Gastrocnemius medialis (tissue), 4 donors: ENCODE data around the gene TBRG4. TPM values are rescaled to one million over a fixed set of nuclear protein-coding genes. Genes with fewer than 3 reads are reported as not detected.
A peak's percentile ranks its signal among the peaks of the same experiment; 100 is the strongest.

Experiments
- ATAC-seq, 2 donors: fragments of 150-250 bp; one replicate each; pipeline ENCODE4 v1.9.1; 2016
- DNase-seq, 2 donors: peaks; one replicate each; pipeline ENCODE4 v3.0.0-alpha.2; 2019
- H3K27ac ChIP-seq, 4 donors: fragments of 200-600 bp; sonication (generic); 1 replicate in 1 of 4; 2 replicates in 3 of 4; pipeline ENCODE4 v1.5.1; 2016 to 2018; ENCODE audit warnings: mild to moderate bottlenecking in 2 of 4, moderate library complexity in 1 of 4
- H3K27me3 ChIP-seq, 3 donors: fragments of 200-600 bp; sonication (generic) in 2 of 3; 1 replicate in 1 of 3; 2 replicates in 2 of 3; pipeline versions ENCODE4 v1.5.1 to v1.6.0; 2016 to 2019; ENCODE audit warnings: mild to moderate bottlenecking in 1 of 3, moderate library complexity in 1 of 3
- H3K36me3 ChIP-seq, 2 donors: fragments of 200-600 bp; sonication (generic) in 1 of 2; one replicate each; pipeline ENCODE4 v1.5.1; 2017 to 2018
- H3K4me1 ChIP-seq, 2 donors: fragments of 200-600 bp; sonication (generic) in 1 of 2; one replicate each; pipeline ENCODE4 v1.5.1; 2016 to 2017; ENCODE audit warnings: mild to moderate bottlenecking in 2 of 2
- H3K4me3 ChIP-seq, 4 donors: fragments of 200-600 bp; sonication (generic) in 3 of 4; 1 replicate in 1 of 4; 2 replicates in 3 of 4; pipeline ENCODE4 v1.5.1; 2016 to 2019; ENCODE audit warnings: mild to moderate bottlenecking in 2 of 4
- H3K9me3 ChIP-seq, 3 donors: fragments of 200-600 bp; sonication (generic) in 2 of 3; 1 replicate in 1 of 3; 2 replicates in 2 of 3; pipeline ENCODE4 v1.5.1; 2016 to 2019
- POLR2A ChIP-seq, 2 donors: fragments of 450-650 bp; IDR thresholded peaks; one replicate each; pipeline ENCODE4 v1.6.1; 2017; ENCODE audit warnings: antibody characterized with exemption in 2 of 2, mild to moderate bottlenecking in 2 of 2, moderate library complexity in 2 of 2
- in situ Hi-C, 4 donors: fragments of 200-750 bp; cut with MboI; loops; one replicate each; pipeline versions ENCODE4 v1.15.0 to v1.8.0; 2017; ENCODE audit warnings: low sequenced_read_pairs in 4 of 4
- intact Hi-C: fragments of 100-400 bp; cut with DNase I; formaldehyde crosslinking; loops from one replicate; pipeline ENCODE4 v1.15.1; 2023; ENCODE audit warnings: low total_unique reads
- total RNA-seq, 4 donors: library from RNA; depleted of rRNA; stranded (reverse); fragments of >200 nt; gene quantifications; one replicate each; pipeline versions ENCODE4 v1.1.0 to v1.2.3, GENCODE V29; 2016
- TF ChIP-seq, protein P1 (sequence below), 5 experiments: fragments of 450-650 bp in 3 of 5; fragments of 200-600 bp in 2 of 5; sonication (generic) in 2 of 5; IDR thresholded peaks in 4 of 5; conservative IDR thresholded peaks in 1 of 5; 1 replicate in 4 of 5; 2 replicates in 1 of 5; pipeline ENCODE4 v1.5.1; 2016 to 2019; ENCODE audit warnings: antibody characterized with exemption in 5 of 5, mild to moderate bottlenecking in 3 of 5, moderate library complexity in 3 of 5

Gene TBRG4
- total RNA-seq, 4 donors from 2014 or later: 74.3 to 105 (median 92.7) TPM

DNA sequence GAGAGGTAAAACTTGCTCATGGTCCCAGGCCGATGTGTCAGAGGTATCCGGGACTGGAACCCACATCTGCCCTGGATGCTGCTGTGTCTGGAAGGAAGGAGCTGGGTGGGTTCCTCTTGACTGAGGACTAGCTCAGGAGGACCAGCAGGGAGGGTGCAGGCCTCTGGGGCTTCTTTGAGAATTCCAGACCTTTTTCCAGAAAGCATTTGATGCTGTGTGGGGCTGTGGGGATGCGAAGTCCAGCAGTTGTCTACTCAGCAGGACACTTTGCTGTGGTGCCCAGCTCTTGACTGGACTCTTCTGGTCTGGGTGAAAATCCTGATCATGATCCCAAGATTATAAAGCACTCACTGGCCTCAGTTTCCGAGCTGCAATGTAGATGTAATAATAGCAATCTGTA lies 47.8 kb upstream of the TBRG4 start:
- ATAC-seq: no peak
- intact Hi-C loops (loop anchor here (10.0 kb wide), 1 partner anchor 696 kb away; no protein-coding TSS in a partner anchor), in situ Hi-C loops (loop anchor here (5.0 to 25.0 kb wide), 3 partner anchors 93 to 703 kb away; partner anchors contain the start of gene CCDC201 (in 4 of the 4))
- no peak for DNase-seq
- no peaks in the 10 kb centered on the region for H3K36me3 ChIP-seq
- TF ChIP-seq, protein P1, sequence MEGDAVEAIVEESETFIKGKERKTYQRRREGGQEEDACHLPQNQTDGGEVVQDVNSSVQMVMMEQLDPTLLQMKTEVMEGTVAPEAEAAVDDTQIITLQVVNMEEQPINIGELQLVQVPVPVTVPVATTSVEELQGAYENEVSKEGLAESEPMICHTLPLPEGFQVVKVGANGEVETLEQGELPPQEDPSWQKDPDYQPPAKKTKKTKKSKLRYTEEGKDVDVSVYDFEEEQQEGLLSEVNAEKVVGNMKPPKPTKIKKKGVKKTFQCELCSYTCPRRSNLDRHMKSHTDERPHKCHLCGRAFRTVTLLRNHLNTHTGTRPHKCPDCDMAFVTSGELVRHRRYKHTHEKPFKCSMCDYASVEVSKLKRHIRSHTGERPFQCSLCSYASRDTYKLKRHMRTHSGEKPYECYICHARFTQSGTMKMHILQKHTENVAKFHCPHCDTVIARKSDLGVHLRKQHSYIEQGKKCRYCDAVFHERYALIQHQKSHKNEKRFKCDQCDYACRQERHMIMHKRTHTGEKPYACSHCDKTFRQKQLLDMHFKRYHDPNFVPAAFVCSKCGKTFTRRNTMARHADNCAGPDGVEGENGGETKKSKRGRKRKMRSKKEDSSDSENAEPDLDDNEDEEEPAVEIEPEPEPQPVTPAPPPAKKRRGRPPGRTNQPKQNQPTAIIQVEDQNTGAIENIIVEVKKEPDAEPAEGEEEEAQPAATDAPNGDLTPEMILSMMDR (IDR thresholded peaks at IDR 0.05 in 4 of 5, conservative IDR thresholded peaks at IDR 0.05 in 1 of 5): no peak
- TF ChIP-seq POLR2A (IDR thresholded peaks at IDR 0.05): no peak
- peak overlapping the region in 1 of 4 donors; percentile 28 for H3K27ac ChIP-seq
- H3K27me3 ChIP-seq: peaks cover 4 to 12% (median 7%) of the 10 kb centered on the region in 3 donors
- H3K4me3 ChIP-seq: peak overlapping the region in 2 of 4 donors; percentile 52 to 54
- H3K9me3 ChIP-seq: no peaks in the 10 kb centered on the region
- peaks cover 0 to 3% of the 10 kb centered on the region in 2 donors for H3K4me1 ChIP-seq

DNA sequence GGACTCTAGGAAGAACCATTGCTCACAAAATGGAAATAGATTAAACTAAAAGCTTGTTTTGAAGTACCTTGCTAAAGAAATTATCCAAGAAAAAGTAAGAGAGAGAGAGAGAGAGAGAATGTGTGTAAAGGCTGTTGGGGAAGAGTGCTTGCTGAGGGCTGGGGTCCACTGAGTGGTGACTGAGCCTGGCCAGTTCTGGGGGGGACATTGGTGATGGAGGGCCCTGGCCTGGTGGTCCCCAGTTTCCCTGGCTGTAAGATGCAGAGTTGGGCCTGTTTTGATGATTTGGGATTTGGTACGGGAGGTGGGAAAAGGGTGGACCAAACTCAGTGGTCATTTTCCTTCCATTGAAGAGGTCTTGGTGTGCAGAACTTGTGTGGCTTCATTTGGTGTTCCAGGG lies 47.0 kb upstream of the TBRG4 start:
- intact Hi-C loops: loop anchor here (10.0 kb wide), 1 partner anchor 696 kb away; no protein-coding TSS in a partner anchor
- peaks cover 4 to 12% (median 7%) of the 10 kb centered on the region in 3 donors for H3K27me3 ChIP-seq
- no peak for TF ChIP-seq POLR2A (IDR thresholded peaks at IDR 0.05)
- TF ChIP-seq, protein P1 (IDR thresholded peaks at IDR 0.05 in 4 of 5, conservative IDR thresholded peaks at IDR 0.05 in 1 of 5): no peak
- H3K27ac ChIP-seq: peak overlapping the region in 3 of 4 donors; percentile 39 to 60 (median 55)
- H3K4me1 ChIP-seq: peaks cover 0 to 3% of the 10 kb centered on the region in 2 donors
- no peaks in the 10 kb centered on the region for H3K9me3 ChIP-seq
- ATAC-seq (no peak), DNase-seq (no peak)
- peak overlapping the region; percentile 16 to 54 (median 48) for H3K4me3 ChIP-seq
- no peaks in the 10 kb centered on the region for H3K36me3 ChIP-seq
- in situ Hi-C loops: loop anchor here (5.0 to 25.0 kb wide), 3 partner anchors 94 to 704 kb away; partner anchors contain the start of gene CCDC201 (in 4 of the 4)

- in situ Hi-C loops: loop anchor here (5.0 to 25.0 kb wide), 3 partner anchors 94 to 704 kb away; partner anchors contain the start of gene CCDC201 (in 4 of the 4)
- intact Hi-C loops: loop anchor here (10.0 kb wide), 1 partner anchor 697 kb away; no protein-coding TSS in a partner anchor
- H3K36me3 ChIP-seq: no peaks in the 10 kb centered on the region
- H3K4me1 ChIP-seq: peaks cover 0 to 3% of the 10 kb centered on the region in 2 donors
- peak within 1 kb of the TSS in 3 of 4 donors; percentile 39 to 60 (median 55) for H3K27ac ChIP-seq
- no peak for DNase-seq
- H3K9me3 ChIP-seq: no peaks in the 10 kb centered on the region
- ATAC-seq: no peak
- TF ChIP-seq, protein P1 (IDR thresholded peaks at IDR 0.05 in 4 of 5, conservative IDR thresholded peaks at IDR 0.05 in 1 of 5): no peak
- TF ChIP-seq POLR2A (IDR thresholded peaks at IDR 0.05): no peak
- peaks cover 4 to 12% (median 7%) of the 10 kb centered on the region in 3 donors for H3K27me3 ChIP-seq
- H3K4me3 ChIP-seq: peak within 1 kb of the TSS; percentile 45 to 54 (median 50)
These were observed 46.3 kb upstream of the TBRG4 start, which contains the start of gene RAMP3 for GRCh38 chr7:45157653-45158401. Gene RAMP3, plus strand, starts transcription at chr7:45157791. Its CDS starts 38 bp downstream, at chr7:45157829.

DNA sequence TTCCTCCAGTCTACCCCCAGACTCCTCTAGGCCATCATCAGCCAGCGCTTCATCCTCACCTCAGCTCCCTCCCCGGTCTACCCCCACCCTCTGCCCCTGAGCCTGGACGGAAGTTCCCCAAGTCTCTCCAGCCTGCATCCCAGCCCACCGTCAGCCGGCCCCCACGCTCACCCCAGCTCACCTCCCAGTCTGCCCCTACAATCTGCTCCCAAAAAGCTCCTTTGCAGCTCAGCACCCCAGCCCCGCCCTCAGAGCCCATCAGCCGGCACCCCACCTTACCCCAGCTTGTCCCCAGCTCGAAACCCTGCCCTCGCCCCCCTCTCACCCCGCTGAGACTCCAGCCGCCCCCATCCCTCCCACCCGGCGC lies 45.8 kb upstream of the TBRG4 start:
- H3K4me1 ChIP-seq: peaks cover 0 to 3% of the 10 kb centered on the region in 2 donors
- peak overlapping the region; percentile 45 to 54 (median 50) for H3K4me3 ChIP-seq
- H3K36me3 ChIP-seq: no peaks in the 10 kb centered on the region
- H3K27me3 ChIP-seq: peaks cover 4 to 12% (median 7%) of the 10 kb centered on the region in 3 donors
- in situ Hi-C loops: loop anchor here (5.0 to 25.0 kb wide), 3 partner anchors 95 to 705 kb away; partner anchors contain the start of gene CCDC201 (in 4 of the 4)
- no peaks in the 10 kb centered on the region for H3K9me3 ChIP-seq
- DNase-seq (no peak), ATAC-seq (no peak)
- intact Hi-C loops: loop anchor here (10.0 kb wide), 1 partner anchor 698 kb away; no protein-coding TSS in a partner anchor
- peak overlapping the region in 2 of 4 donors; percentile 39 to 55 for H3K27ac ChIP-seq
- TF ChIP-seq, protein P1 (IDR thresholded peaks at IDR 0.05 in 4 of 5, conservative IDR thresholded peaks at IDR 0.05 in 1 of 5): no peak
- TF ChIP-seq POLR2A (IDR thresholded peaks at IDR 0.05): no peak
